Hematopoietic multipotent progenitor cell treated with erythropoietin and hydrocortisone succinate and interleukin-3 and kit ligand, for 17 days (in vitro differentiated cells): Measurements from ENCODE around the gene IL17RE.

Experiments
- DNase-seq: peaks from one replicate; pipeline ENCODE4 v3.0.0-alpha.2; 2015; ENCODE audit warnings: low spot score

Gene IL17RE

DNA sequence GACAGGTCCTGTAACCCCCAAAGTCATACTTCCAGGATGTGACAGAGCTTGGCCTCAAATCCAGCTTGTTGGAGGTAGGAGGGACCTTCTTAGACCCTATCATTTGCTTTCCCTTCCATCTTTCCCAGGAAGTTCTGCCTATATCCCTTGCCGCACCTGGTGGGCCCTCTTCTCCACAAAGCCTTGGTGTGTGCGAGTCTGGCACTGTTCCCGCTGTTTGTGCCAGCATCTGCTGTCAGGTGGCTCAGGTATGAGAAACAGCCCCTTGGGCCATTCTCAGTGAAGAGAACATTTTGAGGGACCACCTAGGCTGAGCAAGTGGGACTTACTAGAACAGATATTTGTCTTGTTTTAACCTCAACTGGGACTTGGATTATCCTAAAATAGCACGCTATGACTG lies 1.3 kb downstream of the IL17RE start:
- DNase-seq, result no peak

GRCh38 chr3:9906480-9906879 lies 3.8 kb downstream of the IL17RE start:
- DNase-seq, result no peak

DNA sequence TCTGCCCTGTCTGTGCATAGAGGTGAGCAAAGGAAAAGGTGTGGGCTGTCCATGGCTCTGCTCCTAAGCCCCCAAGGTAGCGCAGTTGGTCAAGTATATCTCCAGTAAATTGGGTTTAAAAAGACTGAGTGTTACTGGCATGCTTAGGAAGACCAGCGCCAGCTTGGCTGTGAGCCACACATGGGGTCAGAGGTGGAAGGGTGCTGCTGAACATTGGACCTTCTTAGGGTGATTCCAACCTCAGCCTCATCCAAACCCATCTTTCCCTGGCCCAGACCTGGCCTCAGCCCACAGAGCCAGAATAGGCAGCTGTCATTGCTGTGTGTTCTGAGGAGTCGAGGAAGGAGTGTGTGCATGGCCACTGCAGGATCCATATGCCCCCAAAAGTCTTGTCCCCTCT lies 5.6 kb downstream of the IL17RE start:
- no peak for DNase-seq

DNA sequence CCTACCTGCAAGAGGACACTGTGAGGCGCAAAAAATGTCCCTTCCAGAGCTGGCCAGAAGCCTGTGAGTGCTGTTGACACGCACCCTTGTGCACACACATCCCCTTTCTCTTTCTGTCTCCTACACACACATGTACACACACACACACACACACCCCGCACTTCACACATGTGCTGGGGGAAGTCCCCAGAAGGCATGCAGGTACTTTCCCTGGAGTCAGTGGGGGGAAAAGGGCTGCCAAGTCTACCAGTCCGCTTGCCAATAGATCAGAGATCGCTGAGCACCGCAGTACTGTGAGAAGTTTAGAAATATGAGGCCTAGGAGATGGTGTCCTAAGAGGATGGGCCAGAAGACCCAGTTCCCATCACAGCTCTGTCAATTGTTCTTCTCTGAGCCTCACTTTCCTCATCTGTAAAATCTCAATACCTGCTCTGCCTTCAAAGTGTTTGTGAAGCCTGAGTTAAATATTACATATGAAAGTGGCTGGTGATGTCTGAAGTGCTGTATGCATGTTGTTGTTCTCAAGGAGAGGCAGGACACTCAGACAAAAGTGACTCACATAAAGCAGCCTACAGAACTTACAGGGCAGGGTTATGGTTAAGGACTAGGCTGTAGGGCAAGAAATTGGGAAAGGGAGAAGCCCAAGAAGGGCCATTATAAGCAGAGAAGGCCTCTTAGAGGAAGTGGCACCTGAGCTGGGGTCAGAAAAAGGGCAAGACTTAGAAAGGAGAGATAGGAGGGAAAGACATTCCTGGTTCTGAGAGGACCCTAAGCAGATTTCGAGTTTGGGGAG lies 6.8 kb downstream of the IL17RE start:
- no peak for DNase-seq

- DNase-seq, result no peak
These were observed 9.2 kb downstream of the IL17RE start for GRCh38 chr3:9911863-9912262.

DNA sequence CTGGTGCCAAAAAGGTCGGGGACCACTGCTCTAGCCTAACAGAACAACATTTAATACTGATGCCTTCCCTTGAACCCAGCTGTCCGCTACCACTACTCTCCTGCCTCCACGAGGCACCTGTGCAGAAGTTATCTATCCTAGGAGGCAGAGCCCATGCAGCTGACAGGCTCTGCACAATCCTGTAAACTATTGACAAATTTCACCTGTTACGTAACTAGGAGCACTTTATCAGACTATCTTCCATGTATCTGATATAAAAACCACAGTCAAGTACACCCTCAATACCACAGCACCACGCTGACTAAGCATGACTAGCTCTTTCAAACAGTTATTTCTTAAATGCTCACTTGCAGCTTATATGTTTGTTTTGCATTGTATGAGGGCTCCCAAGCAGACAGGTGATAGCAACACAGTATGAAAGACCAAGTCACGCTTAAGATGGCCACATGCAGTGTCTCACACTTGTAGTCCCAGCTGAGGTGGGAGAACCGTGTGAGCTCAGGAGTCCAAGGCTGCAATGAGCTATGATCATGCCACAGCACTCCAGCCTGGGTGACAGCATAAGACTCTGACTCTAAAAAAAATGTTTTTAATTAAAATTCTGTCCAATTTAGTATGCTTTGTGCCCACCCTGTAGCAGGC lies 9.8 kb downstream of the IL17RE start:
- peak; percentile 58 for DNase-seq

- DNase-seq, result no peak
These were observed 11.0 kb downstream of the IL17RE start for GRCh38 chr3:9913601-9914000.

DNA sequence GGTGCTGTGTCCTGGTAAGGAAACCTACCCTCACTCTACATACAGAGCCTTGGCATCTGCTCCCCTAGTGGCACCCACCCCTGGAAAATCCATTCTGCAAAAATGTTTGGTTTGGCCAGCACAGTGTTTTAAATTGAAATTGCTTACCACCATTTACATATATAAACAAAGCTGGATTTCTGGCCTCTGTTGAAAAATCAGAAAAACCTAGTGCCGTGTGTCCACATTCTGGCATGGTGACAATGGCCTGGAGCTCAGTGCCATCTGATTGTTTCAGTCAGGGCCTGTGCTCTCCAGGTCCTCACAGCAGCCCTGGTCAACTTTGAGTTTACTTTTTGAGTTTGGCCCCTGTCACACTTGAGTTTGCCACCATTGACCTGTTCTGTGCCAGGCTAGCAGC lies 11.4 kb downstream of the IL17RE start:
- DNase-seq, result no peak

DNA sequence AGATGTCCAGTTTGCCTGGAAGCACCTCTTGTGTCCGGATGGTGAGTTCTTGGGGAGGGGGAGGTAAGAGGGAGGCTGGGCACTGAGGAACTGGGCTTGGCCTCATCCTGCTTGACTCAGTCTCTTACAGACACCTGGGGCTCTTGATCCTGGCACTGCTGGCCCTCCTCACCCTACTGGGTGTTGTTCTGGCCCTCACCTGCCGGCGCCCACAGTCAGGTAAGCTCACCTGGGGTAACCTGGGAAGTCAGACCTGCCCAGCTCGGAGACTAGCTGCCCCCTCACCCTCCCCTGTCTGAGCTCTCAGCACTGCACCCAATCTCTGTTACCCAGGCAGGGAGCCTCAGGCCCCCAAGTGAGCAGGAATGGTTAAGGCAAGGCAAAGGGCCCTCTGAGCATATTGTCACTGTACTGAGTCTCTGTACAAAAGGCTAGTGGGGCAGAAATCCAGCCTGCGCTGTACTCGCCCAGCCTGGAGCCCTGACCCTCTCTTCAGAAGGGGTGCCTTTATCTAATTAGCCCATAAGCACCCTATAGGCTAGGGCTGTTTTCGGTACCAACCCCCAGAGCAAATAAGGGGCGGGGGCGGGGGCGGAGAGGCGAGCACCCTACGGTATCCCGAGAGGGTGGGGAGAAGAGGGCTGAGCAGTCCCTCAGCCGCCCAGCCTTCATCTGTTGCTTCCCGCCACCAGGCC lies 12.1 kb downstream of the IL17RE start:
- no peak for DNase-seq

GRCh38 chr3:9915254-9916141 lies 12.8 kb downstream of the IL17RE start:
- DNase-seq, result peak; percentile 44

GRCh38 chr3:9916346-9916733 lies 13.7 kb downstream of the IL17RE start:
- DNase-seq, result no peak

DNA sequence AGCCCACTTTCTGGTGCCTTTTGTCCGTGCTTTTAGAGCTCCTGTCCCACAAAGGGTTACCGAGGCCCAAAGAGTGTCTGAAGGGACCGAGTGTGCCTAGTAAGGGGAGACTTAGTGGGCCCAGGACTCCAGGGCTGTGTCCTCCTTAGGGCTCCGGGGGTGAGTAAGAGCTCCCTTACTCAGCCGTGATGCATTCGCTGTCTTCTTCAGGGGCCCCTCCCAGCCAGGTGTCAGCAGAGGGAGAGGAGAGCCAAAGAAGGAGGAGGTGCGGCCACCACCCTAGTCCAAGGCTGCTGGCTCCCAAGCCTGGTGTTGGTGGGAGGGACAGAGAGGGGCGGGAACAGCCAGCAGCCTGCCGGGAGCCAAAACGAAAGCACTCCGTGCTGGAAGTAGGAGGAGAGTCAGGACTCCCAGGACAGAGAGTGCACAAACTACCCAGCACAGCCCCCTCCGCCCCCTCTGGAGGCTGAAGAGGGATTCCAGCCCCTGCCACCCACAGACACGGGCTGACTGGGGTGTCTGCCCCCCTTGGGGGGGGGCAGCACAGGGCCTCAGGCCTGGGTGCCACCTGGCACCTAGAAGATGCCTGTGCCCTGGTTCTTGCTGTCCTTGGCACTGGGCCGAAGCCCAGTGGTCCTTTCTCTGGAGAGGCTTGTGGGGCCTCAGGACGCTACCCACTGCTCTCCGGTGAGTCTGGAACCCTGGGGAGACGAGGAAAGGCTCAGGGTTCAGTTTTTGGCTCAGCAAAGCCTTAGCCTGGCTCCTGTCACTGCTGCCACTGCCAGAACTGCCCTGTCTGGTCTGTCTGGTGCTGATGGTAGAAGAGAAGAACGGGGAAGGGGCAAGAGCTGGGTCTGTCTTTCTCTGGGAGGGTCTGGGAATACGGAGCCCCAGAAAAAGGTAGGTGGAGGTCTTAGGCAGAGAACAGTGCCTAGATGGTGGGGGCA lies 14.4 kb downstream of the IL17RE start, which contains the start of gene IL17RC:
Gene IL17RC (plus strand): TSS at position 365 of the 947 bp plus-strand sequence. CDS start 218 bp downstream, at position 583.
- peak; percentile 55 for DNase-seq

- no peak for DNase-seq
These were observed 15.2 kb downstream of the IL17RE start for GRCh38 chr3:9917820-9918219.

DNA sequence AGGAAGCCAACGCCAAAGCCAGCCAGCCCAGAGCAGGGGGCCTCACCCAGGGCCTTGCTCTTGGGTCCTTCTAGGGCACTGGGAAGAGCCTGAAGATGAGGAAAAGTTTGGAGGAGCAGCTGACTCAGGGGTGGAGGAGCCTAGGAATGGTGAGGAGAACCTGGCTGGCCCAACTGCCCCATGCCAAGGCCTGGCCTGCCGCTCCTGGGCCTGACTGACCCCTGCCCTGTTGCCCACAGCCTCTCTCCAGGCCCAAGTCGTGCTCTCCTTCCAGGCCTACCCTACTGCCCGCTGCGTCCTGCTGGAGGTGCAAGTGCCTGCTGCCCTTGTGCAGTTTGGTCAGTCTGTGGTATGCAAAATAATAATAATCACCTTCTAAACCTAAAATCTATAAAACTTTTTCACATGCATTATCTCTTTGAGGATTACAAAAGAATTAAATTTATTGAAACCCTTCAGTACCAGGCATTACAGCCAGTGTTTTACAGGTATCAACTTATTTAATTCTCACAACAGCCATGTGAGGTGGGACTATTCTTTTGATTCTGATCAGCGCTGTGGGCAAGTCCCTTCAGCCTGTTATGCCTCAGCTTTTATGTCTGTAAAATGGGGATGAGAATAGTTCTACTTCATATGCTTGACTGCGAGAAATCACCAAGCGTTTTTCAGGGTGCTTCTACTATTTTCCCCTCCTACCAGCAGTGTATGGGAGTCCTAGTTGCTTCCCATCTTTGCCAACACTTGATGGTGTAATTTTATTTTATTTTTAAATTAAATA lies 15.8 kb downstream of the IL17RE start:
- DNase-seq, result no peak

DNA sequence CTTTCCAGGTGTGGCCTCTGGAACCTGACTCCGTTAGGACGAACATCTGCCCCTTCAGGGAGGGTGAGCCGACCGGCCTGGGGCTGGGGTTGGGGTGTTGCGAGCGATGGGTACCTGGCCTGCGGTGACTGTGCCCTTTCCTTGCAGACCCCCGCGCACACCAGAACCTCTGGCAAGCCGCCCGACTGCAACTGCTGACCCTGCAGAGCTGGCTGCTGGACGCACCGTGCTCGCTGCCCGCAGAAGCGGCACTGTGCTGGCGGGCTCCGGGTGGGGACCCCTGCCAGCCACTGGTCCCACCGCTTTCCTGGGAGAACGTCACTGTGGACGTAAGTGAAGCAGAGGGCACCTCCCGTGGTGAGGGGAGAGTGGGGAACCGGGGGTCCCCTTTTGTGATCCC lies 25.5 kb downstream of the IL17RE start:
- no peak for DNase-seq

GRCh38 chr3:9930804-9931418 lies 28.3 kb downstream of the IL17RE start:
- no peak for DNase-seq

GRCh38 chr3:9932535-9932842 lies 29.8 kb downstream of the IL17RE start:
- DNase-seq, result no peak

DNA sequence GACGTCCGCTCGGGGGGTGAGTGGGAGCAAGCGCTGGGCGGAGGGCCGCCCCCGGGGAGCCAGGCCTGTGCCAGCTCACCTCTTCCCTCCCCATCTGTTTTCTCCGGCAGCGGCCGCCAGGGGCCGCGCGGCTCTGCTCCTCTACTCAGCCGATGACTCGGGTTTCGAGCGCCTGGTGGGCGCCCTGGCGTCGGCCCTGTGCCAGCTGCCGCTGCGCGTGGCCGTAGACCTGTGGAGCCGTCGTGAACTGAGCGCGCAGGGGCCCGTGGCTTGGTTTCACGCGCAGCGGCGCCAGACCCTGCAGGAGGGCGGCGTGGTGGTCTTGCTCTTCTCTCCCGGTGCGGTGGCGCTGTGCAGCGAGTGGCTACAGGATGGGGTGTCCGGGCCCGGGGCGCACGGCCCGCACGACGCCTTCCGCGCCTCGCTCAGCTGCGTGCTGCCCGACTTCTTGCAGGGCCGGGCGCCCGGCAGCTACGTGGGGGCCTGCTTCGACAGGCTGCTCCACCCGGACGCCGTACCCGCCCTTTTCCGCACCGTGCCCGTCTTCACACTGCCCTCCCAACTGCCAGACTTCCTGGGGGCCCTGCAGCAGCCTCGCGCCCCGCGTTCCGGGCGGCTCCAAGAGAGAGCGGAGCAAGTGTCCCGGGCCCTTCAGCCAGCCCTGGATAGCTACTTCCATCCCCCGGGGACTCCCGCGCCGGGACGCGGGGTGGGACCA lies 30.4 kb downstream of the IL17RE start:
- peak; percentile 75 for DNase-seq
